Measurements from ENCODE around the gene FRRS1. TPM values are rescaled to one million over a fixed set of nuclear protein-coding genes. Genes with fewer than 3 reads are reported as not detected.
A peak's percentile ranks its signal among the peaks of the same experiment; 100 is the strongest.
"Not testable (repeated sequence)": the region's sequence is repeated elsewhere in the genome, so short reads cannot be mapped to it uniquely, and the experiment has no call there.

FRRS1 gene
- total RNA-seq, 2 experiments from 2014 or later: 4.2 to 4.3 TPM

DNA sequence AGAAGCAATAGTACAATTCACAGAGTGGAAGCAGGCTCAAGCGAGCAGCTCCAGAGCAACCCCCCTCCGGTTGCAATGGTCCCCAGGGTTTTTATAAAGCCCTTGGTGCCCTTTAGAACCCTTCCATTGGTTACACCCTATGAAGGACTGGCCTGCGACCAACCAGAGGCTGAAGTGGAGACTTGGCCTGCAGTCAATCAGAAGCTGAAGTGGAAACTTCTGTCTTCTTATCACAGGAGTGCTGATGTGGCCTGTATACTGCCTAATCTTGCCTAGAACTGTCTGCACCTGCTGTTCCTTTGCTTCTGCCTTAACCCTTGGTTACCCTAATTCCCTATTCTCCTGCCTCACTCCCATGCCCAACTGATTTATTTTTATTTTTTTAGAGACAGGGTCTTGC, 15.4 kb upstream of the FRRS1 start:
- Mint-ChIP-seq H3K4me3 (no peak overlapping the region), H3K9me3 (no peaks in the 10 kb centered on the region), H3K27me3 (peaks cover 42% of the 10 kb centered on the region), H3K27ac (no peak overlapping the region), H3K4me1 (peaks cover 18% of the 10 kb centered on the region), H3K36me3 (no peaks in the 10 kb centered on the region)
- no peak for DNase-seq

- H3K27ac Mint-ChIP-seq: no peak overlapping the region
- no peaks in the 10 kb centered on the region for H3K36me3 Mint-ChIP-seq
- no peaks in the 10 kb centered on the region for H3K4me1 Mint-ChIP-seq
- DNase-seq: no peak
- H3K4me3 Mint-ChIP-seq: no peak overlapping the region
- no peaks in the 10 kb centered on the region for H3K9me3 Mint-ChIP-seq
- H3K27me3 Mint-ChIP-seq: peaks cover 31% of the 10 kb centered on the region
These were observed 11.3 kb upstream of the FRRS1 start for GRCh38 chr1:99777752-99778151.

DNA sequence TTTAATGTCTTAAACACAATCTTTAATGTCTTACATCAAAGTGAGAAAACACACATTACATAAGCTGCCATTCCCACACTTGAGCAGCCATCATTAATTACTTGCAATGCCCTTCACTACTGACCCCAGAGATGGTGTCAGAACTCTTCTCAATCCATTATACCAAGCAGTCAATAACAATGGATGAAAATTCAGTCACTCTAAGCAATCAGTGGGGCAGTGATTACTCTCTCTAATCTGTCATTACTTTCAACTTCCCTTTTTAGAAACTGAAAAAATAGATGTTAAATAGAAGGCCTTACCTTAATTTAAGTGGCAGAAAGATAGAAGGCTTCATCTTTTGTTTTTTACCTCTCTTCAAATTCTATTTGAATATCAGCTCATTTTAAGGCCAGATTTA, 9.7 kb upstream of the FRRS1 start:
- H3K27ac Mint-ChIP-seq: no peak overlapping the region
- H3K4me3 Mint-ChIP-seq: no peak overlapping the region
- H3K4me1 Mint-ChIP-seq: no peaks in the 10 kb centered on the region
- H3K9me3 Mint-ChIP-seq: no peaks in the 10 kb centered on the region
- no peak for DNase-seq
- H3K27me3 Mint-ChIP-seq: peaks cover 15% of the 10 kb centered on the region
- no peaks in the 10 kb centered on the region for H3K36me3 Mint-ChIP-seq

DNA sequence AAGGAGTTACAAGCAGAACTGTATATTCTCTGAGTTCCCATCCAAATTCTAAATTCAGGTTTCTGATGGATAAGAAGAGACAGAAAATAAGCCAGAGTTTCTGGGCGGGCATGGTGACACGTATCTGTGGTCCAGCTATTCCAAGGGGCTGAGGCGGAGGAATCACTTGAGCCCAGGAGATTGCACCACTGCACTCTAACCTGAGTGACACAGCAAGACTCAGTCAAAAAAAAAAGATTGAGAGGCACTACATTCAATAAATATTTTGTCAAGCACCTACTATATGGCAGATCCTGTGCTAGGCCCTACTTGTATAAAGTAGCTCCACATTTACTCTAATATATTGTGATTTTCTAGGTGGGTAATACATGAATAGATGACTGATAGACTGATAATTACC, 6.4 kb upstream of the FRRS1 start:
- Mint-ChIP-seq H3K36me3 (no peaks in the 10 kb centered on the region), H3K9me3 (no peaks in the 10 kb centered on the region), H3K27ac (no peak overlapping the region), H3K27me3 (peaks cover 7% of the 10 kb centered on the region), H3K4me1 (no peaks in the 10 kb centered on the region), H3K4me3 (no peak overlapping the region)
- DNase-seq: no peak

GRCh38 chr1:99771513-99771918, 5.1 kb upstream of the FRRS1 start:
- H3K36me3 Mint-ChIP-seq: no peaks in the 10 kb centered on the region
- peaks cover 7% of the 10 kb centered on the region for H3K27me3 Mint-ChIP-seq
- H3K4me3 Mint-ChIP-seq: no peak overlapping the region
- no peak for DNase-seq
- no peak overlapping the region for H3K27ac Mint-ChIP-seq
- H3K4me1 Mint-ChIP-seq: no peaks in the 10 kb centered on the region
- no peaks in the 10 kb centered on the region for H3K9me3 Mint-ChIP-seq

DNA sequence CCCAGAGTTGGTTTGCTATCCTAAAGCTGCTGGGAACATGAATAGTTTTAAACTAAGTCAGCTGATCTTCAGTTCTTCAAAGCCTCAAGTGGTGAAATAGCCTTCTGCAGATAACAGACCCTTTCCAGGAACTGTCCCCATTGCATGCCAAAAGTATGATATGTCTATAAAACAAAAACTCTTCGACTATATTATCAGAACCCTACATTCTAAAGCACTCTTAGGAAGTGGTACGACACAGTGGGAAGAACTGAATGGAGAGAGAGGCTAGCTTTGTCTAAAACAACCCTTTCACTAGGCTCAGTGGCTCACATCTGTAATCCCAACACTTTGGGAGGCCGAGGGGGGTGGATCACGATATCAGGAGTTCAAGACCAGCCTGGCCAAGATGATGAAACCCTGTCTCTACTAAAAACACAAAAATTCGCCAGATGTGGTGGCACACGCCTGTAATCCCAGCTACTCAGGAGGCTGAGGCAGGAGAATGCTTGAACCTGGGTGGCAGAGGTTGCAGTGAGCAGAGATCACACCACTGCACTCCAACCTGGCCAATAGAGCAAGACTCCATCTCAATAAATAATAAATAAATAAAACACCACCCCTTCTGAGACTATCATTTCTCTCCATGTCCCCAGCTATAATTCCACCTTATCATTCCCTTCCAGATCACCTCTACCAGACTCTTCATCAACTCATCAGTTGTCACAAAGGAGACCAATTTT, 2.2 kb upstream of the FRRS1 start:
- no peaks in the 10 kb centered on the region for H3K36me3 Mint-ChIP-seq
- H3K27ac Mint-ChIP-seq: no peak overlapping the region
- no peak for DNase-seq
- peaks cover 2% of the 10 kb centered on the region for H3K4me1 Mint-ChIP-seq
- H3K9me3 Mint-ChIP-seq: no peaks in the 10 kb centered on the region
- no peak overlapping the region for H3K4me3 Mint-ChIP-seq
- peaks cover 7% of the 10 kb centered on the region for H3K27me3 Mint-ChIP-seq

- DNase-seq: no peak
- no peak overlapping the region for H3K27ac Mint-ChIP-seq
- H3K4me1 Mint-ChIP-seq: peaks cover 2% of the 10 kb centered on the region
- H3K9me3 Mint-ChIP-seq: no peaks in the 10 kb centered on the region
- no peaks in the 10 kb centered on the region for H3K36me3 Mint-ChIP-seq
- peaks cover 7% of the 10 kb centered on the region for H3K27me3 Mint-ChIP-seq
- H3K4me3 Mint-ChIP-seq: no peak overlapping the region
These were observed 1.7 kb upstream of the FRRS1 start for GRCh38 chr1:99768104-99768503.

DNA sequence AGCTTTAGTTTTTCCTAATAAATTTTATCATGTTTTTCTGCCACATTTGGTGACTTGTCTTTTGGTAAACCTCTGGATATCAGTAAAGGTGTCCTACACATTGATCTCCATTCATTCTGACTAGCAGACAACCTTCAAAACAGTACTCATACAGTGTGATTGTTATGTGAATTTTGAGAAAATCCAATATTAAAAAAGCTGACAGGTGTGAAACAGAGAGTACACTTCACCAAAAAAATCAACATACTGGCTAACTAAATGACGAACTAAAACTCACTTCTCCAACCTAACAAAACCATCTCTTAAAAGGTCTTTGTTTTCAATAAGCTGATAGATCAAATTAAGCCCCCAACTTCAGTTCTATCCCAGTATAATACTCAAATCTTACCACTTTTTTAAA, 1.5 kb downstream of the FRRS1 start:
- H3K27ac Mint-ChIP-seq: no peak overlapping the region
- no peaks in the 10 kb centered on the region for H3K9me3 Mint-ChIP-seq
- H3K4me1 Mint-ChIP-seq: peaks cover 2% of the 10 kb centered on the region
- peaks cover 7% of the 10 kb centered on the region for H3K27me3 Mint-ChIP-seq
- DNase-seq: no peak
- no peaks in the 10 kb centered on the region for H3K36me3 Mint-ChIP-seq
- no peak overlapping the region for H3K4me3 Mint-ChIP-seq

GRCh38 chr1:99764439-99764838, 2.0 kb downstream of the FRRS1 start:
- Mint-ChIP-seq H3K4me1 (peaks cover 2% of the 10 kb centered on the region), H3K9me3 (peaks cover under 1% of the 10 kb centered on the region), H3K4me3 (no peak overlapping the region), H3K27ac (no peak overlapping the region), H3K36me3 (peaks cover under 1% of the 10 kb centered on the region), H3K27me3 (peaks cover 7% of the 10 kb centered on the region)
- DNase-seq: no peak

DNA sequence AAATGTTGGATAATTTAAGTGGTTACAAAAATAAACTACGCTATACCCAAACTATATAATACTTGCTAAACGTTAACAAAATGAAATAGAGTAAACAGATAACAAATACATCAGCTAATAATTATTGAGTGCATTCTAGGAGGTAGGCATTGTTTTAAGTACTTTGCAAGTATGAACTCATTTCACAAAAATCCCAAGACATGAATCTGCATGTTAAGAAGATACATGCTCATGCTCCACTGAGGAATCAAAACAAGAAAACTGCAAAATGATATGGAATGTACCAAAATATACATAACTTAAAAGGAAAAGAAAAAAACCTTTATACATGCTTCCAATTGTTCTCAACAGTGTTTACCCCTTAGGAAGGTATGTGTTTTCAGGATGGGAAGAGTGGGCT, 2.5 kb downstream of the FRRS1 start:
- peaks cover 5% of the 10 kb centered on the region for H3K36me3 Mint-ChIP-seq
- no peak overlapping the region for H3K4me3 Mint-ChIP-seq
- peaks cover 5% of the 10 kb centered on the region for H3K9me3 Mint-ChIP-seq
- DNase-seq: no peak
- H3K4me1 Mint-ChIP-seq: peaks cover 6% of the 10 kb centered on the region
- no peak overlapping the region for H3K27ac Mint-ChIP-seq
- peaks cover 7% of the 10 kb centered on the region for H3K27me3 Mint-ChIP-seq

GRCh38 chr1:99761774-99762173, 4.7 kb downstream of the FRRS1 start:
- no peak overlapping the region for H3K27ac Mint-ChIP-seq
- H3K9me3 Mint-ChIP-seq: peaks cover 5% of the 10 kb centered on the region
- peaks cover 18% of the 10 kb centered on the region for H3K4me1 Mint-ChIP-seq
- no peak for DNase-seq
- no peak overlapping the region for H3K4me3 Mint-ChIP-seq
- no peaks in the 10 kb centered on the region for H3K27me3 Mint-ChIP-seq
- peaks cover 5% of the 10 kb centered on the region for H3K36me3 Mint-ChIP-seq

DNA sequence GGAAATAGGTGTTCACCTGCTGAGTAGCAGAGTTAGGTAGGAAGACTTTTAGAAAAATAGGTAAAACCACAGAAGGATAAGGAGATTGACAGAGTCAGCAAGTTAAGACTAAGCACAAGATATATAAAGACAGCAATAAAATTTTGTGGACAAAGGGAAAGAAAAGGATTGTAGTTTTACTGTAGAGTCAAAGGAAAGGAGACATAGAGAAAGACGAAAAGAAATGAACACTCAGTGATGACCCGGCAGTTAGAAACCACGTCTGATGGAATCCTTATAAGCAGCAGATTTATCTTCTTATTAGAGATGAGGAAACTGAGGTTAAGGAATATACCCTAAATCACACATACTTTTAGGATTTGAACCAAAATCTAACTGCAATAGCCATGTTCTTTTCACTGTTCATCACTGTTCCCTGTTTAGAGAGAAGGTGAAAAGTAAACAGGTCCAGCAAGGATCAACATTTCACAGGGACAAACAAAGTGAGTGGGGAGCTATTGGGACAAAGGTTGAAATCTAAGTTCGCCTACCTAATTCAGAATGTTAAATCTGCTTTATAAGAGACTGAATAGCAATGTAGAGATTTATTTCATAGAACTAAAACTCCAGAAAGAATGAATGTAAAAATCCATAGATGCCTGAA, 6.8 kb downstream of the FRRS1 start:
- Mint-ChIP-seq H3K27ac (no peak overlapping the region), H3K4me1 (peaks cover 18% of the 10 kb centered on the region), H3K9me3 (peaks cover 5% of the 10 kb centered on the region), H3K27me3 (no peaks in the 10 kb centered on the region), H3K36me3 (peaks cover 5% of the 10 kb centered on the region), H3K4me3 (no peak overlapping the region)
- DNase-seq: no peak

DNA sequence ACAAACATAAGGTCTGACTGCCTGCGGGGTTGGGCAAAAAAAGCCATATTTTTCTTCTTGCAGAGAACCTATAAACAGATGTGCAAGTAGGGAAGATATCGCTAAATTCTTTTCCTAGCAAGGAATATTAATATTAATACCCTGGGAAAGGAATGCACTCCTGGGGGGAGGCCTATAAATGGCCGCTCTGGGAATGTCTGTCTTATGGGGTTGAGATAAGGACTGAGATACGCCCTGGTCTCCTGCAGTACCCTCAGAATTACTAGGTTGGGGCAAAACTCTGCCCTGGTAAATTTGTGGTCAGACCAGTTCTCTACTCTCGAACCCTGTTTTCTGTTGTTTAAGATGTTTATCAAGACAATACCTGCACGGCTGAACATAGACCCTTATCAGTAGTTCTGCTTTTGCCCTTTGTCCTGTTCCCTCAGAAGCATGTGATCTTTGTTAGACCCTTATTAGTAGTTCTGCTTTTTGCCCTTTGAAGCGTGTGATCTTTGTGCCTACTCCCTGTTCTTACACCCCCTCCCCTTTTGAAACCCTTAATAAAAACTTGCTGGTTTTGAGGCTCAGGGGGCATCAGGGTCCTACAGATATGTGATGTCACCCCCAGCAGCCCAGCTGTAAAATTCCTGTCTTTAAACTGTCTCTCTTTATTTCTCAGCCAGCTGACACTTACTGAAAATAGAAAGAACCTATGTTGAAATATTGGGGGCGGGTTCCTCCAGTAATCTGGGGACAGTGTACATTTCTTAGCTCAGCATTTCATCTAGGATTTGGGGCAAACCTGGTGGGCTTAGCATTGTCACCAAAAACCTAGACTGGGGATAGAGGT, 7.5 kb downstream of the FRRS1 start:
- H3K27ac Mint-ChIP-seq, H3K27me3 Mint-ChIP-seq, H3K36me3 Mint-ChIP-seq, H3K9me3 Mint-ChIP-seq, DNase-seq: not testable (repeated sequence)
- peak overlapping the region; percentile 14 for H3K4me3 Mint-ChIP-seq
- H3K4me1 Mint-ChIP-seq: peaks cover 18% of the 10 kb centered on the region

DNA sequence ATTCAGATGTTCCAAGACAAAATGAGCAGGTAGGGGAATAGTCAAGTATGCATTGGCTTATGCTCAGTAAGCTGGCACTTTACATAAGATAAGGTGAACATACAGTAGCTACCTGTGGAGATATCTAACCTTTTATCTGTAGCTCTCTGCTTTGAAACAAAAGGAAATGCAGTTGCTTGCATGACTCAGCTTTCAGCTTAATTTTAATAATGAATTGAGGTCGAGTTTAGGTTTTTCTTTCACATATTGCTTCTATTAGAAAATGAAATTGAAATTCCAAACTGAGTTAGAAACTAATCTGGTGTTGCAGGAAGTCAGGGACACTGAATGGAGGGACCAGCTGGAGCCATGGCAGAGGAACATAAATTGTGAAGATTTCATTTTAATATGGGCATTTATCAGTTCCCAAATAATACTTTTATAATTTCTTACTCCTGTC, 8.3 kb downstream of the FRRS1 start:
- Mint-ChIP-seq H3K36me3 (peaks cover 5% of the 10 kb centered on the region), H3K4me1 (peaks cover 18% of the 10 kb centered on the region), H3K4me3 (peak overlapping the region; percentile 47), H3K27ac (no peak overlapping the region), H3K9me3 (peaks cover 5% of the 10 kb centered on the region), H3K27me3 (no peaks in the 10 kb centered on the region)
- DNase-seq: no peak

GRCh38 chr1:99756598-99756997, 9.8 kb downstream of the FRRS1 start:
- H3K9me3 Mint-ChIP-seq: peaks cover 5% of the 10 kb centered on the region
- peaks cover 24% of the 10 kb centered on the region for H3K4me1 Mint-ChIP-seq
- no peak overlapping the region for H3K4me3 Mint-ChIP-seq
- no peaks in the 10 kb centered on the region for H3K27me3 Mint-ChIP-seq
- H3K36me3 Mint-ChIP-seq: peaks cover 7% of the 10 kb centered on the region
- H3K27ac Mint-ChIP-seq: no peak overlapping the region
- DNase-seq: no peak
